HuH-7.5 (cell line): ENCODE results near the gene ZNF397.

Source experiments
- DNase-seq: peaks from one replicate; pipeline ENCODE4 v3.0.0; 2011; ENCODE audit warnings: low spot score

Gene ZNF397

DNA sequence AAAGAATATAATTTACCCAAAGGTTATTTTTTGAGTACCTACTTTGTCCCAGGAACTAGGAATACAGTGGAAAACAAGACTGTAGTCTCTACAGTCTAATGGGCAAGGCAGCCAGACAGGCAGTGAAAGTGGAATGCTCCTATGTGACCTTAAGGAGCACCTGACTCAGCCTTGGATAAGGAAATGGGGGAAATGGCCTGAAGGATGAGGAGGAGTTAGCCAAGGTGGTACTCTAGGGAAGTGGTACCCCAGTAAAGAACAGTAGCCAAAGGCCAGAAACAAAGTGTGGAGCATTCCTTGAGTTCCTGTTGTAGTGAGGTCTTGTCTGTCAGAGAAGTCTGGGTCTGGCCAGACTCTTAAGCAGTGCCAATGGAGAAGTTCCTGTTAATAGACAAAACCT is 6.0 kb downstream of the ZNF397 start:
- DNase-seq = no peak

DNA sequence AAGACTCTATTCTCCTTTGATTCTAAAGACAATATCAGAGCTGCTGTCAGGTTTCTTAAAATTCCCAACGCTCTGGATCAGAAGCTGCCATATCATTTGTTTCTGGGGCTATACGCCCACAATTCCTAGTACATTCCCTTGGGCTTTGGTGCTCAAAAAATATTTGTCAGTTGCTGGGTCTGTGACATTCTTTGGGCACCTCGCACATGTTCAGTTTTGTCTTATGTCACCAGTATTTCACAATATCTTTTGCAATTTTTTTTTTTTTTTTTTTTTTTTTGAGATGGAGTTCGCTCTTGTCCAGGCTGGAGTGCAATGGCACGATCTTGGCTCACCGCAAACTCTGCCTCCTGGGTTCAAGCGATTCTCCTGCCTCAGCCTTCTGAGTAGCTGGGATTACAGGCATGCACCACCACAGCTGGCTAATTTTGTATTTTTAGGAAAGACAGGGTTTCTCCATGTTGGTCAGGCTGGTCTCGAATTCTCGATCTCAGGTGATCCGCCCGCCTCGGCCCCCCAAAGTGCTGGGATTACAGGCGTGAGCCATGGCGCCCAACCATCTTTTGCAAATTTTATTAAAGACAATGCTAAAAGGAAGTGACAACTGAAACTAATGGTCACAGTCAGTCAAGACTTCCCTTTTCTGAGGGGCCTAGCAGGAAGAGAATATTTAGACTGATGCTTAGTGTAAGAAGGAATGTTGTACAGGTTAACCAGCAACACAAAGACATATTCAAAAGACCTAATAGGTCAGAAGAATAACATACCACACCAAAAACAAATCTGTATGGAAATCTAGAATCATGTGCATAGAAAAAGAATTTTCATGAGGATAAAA is 6.8 kb downstream of the ZNF397 start:
- DNase-seq = no peak

DNA sequence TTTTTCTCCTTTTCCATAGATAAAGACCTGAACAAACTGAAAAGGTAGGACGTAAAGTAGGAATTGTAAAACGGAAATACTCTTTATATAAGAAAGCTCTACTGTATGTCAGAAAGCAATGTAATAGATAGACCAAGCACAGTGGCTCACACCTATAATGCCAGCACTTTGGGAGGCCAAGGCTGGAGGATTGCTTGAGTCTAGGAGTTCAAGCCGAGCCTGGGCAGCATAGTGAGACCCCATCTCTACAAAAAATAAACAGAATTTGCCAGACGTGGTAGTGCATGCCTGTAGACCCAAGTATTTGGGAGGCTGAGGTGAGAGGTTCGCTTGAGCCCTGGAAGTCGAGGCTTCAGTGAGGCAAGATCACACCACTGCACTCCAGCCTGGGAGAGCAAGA is 7.6 kb downstream of the ZNF397 start:
- no peak for DNase-seq

DNA sequence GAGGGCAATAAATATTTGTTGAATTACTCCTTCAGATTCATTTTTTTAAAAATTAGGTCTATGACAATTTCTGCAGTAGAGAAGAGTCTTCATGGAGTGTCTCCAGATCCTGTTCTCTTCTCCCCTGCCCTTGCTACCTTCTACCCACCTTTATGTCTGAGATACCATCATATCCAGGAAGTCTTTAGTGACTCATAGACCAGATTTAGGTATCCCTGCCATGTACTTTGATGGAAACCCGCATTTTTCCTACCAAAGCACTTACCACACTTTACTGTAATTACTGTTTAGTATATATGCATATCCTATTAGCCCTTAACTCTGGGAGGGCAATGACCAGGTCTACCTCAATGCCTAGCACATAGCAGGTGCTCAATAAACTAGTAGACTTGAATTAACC is 11.6 kb downstream of the ZNF397 start:
- DNase-seq = no peak

- no peak for DNase-seq
Measured at GRCh38 chr18:35253655-35254287, 12.9 kb downstream of the ZNF397 start.

DNA sequence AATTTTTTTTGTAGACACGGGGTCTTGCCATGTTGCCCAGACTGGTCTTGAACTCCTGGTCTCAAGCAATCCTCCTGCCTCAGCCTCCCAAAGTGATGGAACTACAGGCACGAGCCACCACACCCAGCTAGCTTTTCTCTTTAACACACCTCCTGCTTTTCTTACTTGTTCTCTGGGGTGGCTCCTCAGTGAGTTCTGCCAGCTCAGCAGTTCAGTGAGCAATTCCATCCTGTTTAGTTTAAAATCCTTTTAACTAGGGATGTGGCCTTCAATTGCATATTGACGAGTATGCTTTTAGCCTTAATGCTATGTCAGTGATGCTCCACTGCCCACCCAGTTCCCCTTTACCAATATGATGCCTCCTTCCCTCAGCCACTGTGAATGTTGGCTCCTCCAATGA is 16.1 kb downstream of the ZNF397 start:
- DNase-seq = no peak

DNA sequence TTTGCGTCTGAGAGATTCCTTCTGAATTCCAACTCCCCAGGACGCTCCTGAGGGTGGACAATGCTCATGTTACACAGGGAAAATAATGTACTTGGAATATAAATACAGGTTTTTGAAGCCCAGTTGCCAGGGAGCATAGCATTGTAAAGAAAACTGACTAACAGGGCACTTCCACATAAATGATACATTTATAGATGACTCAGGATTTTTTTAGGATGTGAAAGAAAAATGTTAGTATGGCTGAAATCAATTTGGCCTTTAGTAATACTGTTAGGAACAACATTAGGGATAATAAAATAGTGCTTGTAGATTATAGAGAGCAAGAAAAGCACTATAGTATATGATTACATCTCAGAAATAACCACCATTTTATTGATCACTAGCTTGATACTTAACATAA is 23.6 kb downstream of the ZNF397 start:
- DNase-seq = no peak

DNA sequence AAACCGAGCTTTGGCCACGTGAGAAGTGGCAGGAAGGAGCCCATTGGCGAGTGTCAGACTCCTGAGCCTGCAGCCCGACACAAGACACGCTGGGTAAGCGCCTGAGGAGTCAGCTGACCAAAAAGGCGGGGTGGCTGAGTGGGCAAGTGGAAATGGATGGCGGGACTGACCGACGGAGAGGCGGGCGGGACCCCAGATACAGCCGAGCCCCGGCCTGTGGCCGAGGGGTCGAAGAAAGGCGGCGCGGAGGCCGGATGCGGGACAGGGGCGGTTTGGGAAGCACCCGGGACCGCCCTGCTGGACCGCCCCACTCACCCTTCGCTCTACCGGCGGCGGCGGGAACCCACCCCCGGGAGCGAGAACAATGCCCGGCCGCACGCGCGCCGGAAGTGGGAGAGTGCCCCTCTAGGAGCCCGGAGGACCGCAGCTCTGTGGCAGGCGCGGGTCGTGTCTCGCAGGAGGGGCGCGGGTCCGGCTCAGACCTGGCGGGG is 26.4 kb downstream of the ZNF397 start:
- DNase-seq = no peak

DNA sequence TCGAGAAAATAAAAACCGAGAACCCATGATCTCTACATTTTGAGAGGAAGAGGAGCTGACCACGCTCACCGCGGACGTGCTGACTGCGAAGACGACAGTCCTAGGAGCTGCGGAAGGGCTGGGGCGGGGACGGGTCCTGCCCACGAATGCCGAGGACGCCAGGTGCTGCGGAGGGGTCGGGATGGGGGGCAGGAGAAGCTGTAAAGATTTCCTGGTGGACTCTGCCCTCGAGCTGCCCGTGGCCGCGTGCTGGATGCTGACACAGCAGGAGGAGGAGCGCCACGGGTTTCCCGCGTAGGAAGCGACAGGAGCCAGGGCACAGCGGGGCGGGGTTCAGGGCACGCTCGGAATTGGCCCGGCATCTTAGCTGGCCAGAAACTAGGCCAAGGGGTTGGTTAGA is 27.0 kb downstream of the ZNF397 start:
- no peak for DNase-seq

GRCh38 chr18:35268821-35269220 is 28.0 kb downstream of the ZNF397 start:
- no peak for DNase-seq

- DNase-seq = no peak
Measured at GRCh38 chr18:35271656-35272055, 30.8 kb downstream of the ZNF397 start.

DNA sequence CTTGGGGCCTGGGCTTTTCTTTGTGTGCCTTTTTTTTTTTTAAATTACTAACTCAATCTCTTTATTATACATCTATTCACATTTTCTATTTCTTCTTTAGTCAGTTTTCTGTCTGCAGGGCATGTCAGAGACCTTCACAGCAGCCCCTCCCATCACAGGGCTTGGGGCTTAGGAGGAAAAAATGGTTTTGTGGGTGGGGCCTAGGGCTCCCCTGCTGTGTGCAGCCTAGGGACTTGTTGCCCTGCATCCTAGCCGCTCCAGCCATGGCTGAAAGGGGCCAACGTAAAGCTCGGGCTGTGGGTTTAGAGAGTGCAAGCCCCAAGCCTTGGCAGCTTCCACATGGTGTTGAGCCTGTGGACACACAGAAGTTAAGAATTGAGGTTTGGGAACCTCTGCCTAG is 35.4 kb downstream of the ZNF397 start:
- no peak for DNase-seq

DNA sequence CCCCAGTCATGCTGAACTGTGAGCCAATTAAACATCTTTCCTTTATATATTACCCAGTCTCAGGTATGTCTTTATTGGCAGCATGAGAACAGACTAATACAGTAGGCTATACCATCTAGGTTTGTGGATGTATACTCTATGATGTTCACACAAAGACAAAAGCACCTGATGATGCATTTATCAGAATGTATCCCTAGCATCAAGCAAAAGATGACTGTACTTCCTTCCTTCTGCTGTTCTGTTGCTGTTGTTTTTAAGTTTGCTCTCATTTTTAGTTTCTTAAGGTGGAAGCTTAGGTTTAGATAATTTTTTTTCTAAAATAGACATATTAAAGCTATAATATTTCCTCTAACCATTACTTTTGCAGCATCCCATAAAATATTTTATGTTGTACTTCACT is 36.8 kb downstream of the ZNF397 start:
- DNase-seq = no peak

DNA sequence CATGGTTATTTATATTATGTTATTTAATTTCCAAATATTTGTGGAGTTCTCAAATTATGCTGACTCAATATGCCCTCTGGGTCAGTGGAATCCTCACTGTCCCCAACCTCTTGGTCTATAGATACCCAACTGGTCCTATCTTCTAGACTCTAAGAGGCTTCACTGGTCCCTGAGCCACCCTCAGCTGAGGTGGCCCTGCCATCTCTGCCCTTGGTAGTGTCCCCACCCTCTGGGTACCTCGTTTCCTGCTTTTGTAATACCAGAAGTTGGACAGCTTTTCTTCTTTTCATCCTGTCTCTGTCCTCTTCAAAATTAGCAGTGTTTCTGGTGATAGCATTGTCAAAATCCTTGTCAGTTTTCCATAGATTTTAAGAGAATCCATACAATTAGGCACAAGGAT is 37.3 kb downstream of the ZNF397 start:
- no peak for DNase-seq

DNA sequence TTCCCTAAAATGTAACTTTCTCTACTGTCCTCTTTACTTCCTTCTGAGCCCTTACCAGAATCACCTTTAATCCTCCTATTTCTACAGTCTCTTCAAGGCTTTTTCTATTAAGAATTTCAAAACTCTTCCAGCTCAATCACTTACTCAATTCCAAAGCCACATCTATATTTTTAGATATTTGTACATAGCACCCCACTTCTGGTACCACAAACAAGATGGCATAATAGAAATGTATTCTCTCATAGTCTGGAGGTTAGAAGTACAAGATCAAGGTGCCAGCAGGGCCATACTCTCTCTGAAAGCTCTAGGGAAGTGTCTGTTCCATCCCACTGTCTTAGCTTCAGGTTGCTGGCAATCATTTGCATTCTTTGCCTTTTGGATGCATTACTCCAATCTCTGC is 38.1 kb downstream of the ZNF397 start:
- DNase-seq = no peak

GRCh38 chr18:35282353-35282752 is 41.5 kb downstream of the ZNF397 start:
- no peak for DNase-seq

DNA sequence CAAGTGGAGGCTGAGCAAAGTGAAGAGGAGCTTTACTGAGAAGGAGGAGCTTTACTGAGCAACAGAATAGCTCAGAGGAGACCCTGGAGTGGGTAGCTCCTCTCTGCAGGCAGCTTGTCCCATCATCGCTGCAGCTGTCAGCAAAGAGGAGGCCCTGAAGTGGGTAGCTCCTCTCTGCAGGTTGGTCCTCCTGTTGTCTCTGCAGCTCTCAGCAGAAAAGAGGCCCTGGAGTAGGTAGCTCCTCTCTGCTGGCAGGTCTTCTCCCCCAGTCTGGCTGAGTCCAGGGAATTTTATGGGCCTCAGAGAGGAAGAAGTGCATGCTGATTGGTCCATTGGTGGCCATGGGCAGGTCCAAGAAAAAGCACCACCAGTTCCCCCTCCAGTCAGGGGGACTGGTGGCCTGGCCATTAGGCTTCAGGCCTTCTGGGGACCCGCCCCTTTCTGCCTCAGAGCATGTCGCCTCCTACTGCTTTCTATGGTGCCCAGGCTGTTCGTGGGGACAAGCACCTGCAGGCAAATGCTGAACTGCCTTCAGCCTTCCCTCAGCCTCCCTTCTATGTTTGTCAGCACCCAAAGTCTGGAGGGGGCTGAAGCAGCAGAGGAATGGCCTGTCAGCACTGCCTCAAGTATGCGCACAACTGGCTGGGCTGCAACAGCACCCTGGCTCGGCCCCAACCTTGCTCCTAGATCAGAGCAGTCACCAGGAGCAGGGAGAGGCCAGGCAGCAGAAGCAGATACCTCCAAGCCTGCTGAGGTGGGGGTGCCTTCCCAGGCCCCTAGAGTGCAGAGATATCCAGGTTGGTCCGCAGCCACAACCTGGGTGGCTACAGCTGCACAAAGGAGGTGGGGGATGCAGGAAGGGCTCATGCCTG is 43.3 kb downstream of the ZNF397 start:
- no peak for DNase-seq

GRCh38 chr18:35284841-35285240 is 44.0 kb downstream of the ZNF397 start:
- DNase-seq = no peak

DNA sequence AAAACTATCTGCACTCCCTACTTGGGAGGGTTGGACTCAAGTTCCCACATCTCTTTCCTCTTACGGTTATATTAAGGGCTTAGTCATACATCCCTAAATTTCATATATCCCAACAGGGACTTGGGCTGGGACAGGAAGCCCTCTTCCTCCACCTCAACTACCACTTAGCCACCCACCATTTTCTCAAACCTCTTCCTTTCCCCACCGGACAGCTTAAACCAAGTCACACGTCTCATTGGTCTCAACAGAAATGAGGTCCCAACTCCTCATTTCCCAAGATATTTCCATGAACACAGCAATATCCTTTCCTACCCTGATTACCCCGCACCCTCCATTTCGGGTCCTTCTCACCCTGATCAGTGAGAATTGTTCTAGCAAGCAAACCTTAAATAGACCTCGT is 48.5 kb downstream of the ZNF397 start:
- DNase-seq = no peak

DNA sequence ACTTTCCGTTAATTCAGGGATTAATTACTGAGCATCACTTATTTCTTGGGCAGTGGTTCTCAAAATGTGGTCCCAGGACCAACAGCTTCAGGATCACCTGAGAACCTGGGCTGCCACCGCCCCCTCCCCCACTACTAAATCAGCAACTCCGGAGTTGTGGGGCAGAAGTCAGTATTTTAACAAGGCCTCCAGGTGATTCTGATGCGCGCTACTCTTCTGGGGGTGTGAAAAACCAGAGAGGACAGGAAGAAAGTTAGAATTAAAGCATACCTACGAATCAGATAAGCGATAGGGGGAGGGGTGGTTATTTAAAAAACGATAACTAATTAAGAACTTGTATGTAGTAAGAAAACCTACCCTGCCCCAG is 48.9 kb downstream of the ZNF397 start:
- no peak for DNase-seq

DNA sequence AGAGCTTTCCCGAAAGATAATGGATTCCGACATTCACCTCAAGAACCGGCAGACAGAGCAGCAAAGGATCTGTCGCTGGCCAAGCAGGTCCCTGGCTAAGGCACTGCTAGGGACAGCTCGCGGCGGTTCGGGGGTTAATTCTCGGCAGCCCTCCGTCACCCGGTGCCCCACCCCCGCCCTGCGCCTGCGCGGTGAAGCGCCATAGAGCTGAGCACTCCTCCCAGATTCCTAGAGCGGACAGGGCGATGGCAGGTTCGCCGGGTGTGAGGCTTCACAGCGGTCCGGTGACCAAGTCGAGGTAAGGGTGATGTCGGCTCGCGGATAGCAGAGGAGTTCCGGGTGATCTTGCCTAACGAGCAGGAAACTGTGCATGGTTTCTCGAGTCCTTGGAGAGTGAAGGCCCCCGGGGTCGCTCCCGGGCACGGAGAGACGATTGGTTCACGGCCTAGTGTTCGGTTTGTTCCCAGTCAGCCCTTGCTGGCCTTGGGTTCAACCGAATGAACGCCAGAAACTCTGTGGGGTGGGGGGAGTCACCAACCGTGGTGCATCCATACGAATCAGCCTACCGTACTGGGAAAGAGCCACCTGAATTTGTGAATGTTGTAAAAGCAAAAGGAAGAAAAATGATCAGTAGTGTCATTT is 49.4 kb downstream of the ZNF397 start, which contains the start of gene ZSCAN30:
Gene ZSCAN30, minus strand, starts transcription at position 136 of the 642 bp plus-strand sequence. CDS start 25,877 bp downstream, outside the sequence.
- DNase-seq = peak; percentile 71

GRCh38 chr18:35291166-35291565 is 50.3 kb downstream of the ZNF397 start:
- no peak for DNase-seq
